ENCODE results near the gene ENPP7. TPM values are rescaled to one million over a fixed set of nuclear protein-coding genes. Genes with fewer than 3 reads are reported as not detected.

ENPP7 gene
- total RNA-seq, 8 experiments from 2014 or later = 0.11 to 0.73 (median 0.22) TPM; not detected in 3

DNA sequence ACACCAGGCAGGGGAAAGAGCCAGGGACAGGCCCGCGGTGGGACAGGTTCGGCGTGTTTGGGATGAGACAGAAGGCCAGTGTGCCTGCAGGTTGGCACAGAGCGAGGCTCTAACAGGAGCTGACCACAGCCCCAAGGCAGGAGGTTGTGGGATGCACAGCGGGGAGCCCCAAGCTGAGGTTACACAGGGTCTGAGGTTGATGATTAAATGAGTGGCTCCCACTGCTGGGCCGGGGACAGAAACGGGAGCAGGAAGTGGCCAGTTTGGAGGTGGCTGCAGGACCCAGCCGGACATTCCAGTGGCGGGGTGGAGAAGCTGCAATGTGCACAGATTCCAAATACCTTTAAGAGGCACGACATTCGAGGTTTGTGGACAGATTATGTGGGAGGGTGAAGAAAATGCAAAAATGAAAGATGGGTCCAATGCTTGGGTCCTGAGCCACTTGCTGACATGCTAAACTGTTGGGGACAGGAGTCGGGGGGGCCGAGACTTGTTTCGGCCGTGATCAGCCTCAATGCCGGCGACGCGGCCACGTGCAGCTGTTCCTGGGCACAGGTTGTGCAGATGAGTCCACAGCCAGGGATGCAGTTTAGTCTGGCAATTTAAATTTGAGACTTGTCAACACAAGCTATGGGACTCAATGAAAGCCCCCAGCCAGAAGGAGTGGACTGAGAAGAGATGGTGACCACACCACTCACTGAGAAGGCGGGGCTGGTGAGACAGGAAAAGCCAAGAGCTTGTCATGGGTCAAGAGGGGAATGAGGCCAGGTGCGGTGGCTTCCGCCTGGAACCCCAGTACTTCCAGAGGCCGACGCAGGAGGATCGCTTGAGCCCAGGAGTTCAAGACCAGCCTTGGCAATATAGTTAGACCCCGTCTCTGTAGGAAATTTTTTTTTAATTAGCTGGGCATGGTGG is 8.7 kb downstream of the ENPP7 start:
- ATAC-seq (replicated peaks in 6 of 8) = no peak
- in situ Hi-C loops (cut with MboI; ENCODE audit: low pct_unique_long_range_greater_than_20kb in 2 of 9, low sequenced_read_pairs in 9 of 9, unreplicated experiment in 9 of 9) = no loop called here
- no peak overlapping the region for H3K4me3 ChIP-seq
- no peak overlapping the region for H3K27ac ChIP-seq
- WGBS, 10 experiments = 10 to 100% (median 93%) methylated on average over 2 to 12 of the region's 28 CpGs; no CpG with 5 or more reads in 3 of the 10 experiments
- peaks cover 19 to 40% of the 10 kb centered on the region in 2 donors for H3K4me1 ChIP-seq (replicated peaks in 1 of 2)

DNA sequence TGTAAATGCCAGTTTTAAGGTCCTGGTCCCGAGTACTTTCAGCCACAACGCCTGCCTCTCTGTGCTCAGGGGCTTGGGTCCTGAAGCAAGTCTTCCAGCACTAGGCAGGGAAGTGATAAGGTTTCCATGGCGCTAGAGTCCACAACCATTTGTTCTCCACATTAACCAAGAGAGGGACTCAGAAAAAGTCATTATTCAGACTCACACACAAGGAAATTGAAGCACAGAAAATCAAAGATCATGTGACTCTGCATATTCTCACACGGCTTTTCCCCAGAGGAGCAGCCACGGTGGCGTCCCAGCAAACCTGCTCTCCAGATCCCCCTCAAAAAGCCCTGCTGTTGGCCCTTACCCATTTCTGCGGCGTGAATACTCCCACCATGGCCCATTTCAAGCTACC is 9.7 kb downstream of the ENPP7 start:
- Histone ChIP-seq H3K4me3 (no peak overlapping the region), H3K4me1 (replicated peaks in 1 of 2) (peaks cover 19 to 40% of the 10 kb centered on the region in 2 donors), H3K27ac (no peak overlapping the region)
- in situ Hi-C loops (cut with MboI; ENCODE audit: low pct_unique_long_range_greater_than_20kb in 2 of 9, low sequenced_read_pairs in 9 of 9, unreplicated experiment in 9 of 9) = no loop called here
- peak in 6 of 8 experiments; percentile 9 to 40 (median 25) for ATAC-seq (replicated peaks in 6 of 8)
- WGBS, 10 experiments = 3 to 60% (median 20%) methylated on average over 1 to 7 of the region's 8 CpGs; no CpG with 5 or more reads in 1 of the 10 experiments

DNA sequence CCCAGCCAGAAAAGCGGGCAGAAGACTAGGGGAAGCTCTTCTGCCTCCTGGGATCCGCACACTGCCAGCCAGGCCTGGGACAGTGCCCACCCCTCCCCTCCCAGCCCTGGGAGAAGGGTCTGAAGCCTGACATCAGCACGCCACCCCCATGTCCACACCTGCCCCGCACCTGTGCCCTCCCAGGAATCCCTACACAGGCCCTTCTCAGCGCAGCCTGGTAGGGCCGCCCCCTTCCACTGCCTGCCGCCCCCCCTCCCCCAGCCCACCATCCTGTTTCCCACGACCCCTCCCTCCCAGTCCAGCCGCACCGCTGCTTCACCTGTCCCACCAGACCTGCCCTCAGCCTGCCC is 10.6 kb downstream of the ENPP7 start:
- Histone ChIP-seq H3K27ac (no peak overlapping the region), H3K4me1 (replicated peaks in 1 of 2) (peaks cover 21 to 42% of the 10 kb centered on the region in 2 donors), H3K4me3 (peak overlapping the region; percentile 14 to 28 (median 24))
- peak in 3 of 8 experiments; percentile 1 to 7 (median 2) for ATAC-seq (replicated peaks in 6 of 8)
- in situ Hi-C loops (cut with MboI; ENCODE audit: low pct_unique_long_range_greater_than_20kb in 2 of 9, low sequenced_read_pairs in 9 of 9, unreplicated experiment in 9 of 9) = no loop called here
- 83% methylated on average over 2 of the region's 10 CpGs; no CpG with 5 or more reads in 9 of the 10 experiments for WGBS, 10 experiments

DNA sequence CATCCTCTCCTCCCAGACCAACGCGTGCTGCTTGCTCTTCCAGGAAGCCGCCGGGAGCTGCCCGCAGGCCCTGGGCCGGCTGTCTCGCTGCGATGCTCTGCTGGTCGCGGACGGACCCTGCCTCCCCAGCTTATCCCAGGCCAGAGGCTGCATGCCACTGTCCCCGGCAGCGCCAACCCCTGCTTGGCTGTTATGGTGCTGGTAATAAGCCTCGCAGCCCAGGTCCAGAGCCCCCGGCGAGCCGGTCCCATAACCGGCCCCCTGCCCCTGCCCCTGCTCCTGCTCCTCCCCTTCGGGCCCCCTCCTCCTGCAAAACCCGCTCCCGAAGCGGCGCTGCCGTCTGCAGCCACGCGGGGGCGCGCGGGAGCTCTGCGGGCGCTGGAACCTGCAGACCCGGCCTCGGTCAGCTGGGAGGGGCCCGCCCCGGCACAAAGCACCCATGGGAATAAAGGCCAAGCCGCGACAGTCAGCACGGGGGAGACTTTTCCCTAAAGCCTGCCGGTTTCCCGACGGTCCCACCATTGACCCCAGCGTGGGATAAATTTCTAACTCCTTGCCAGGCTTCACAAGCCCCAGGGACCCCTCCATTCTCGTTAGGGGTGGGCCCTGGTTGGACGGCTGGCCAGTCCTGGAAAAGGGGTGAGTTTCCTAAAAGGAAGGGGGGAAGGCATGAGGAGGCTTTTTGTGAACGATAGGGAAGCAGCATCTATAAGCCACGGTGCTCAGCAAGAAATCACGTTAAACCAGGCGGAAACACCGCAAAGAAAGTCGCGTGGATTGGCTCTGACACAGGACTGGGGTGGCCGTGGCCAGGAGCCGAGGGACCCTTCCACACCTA is 11.2 kb downstream of the ENPP7 start:
- in situ Hi-C loops (cut with MboI; ENCODE audit: low pct_unique_long_range_greater_than_20kb in 2 of 9, low sequenced_read_pairs in 9 of 9, unreplicated experiment in 9 of 9) = no loop called here
- H3K4me3 ChIP-seq = peak overlapping the region; percentile 14 to 28 (median 24)
- no peak overlapping the region for H3K27ac ChIP-seq
- ATAC-seq (replicated peaks in 6 of 8) = peak; percentile 64 to 84 (median 72)
- 6 to 80% (median 39%) methylated on average over 2 to 19 of the region's 53 CpGs; no CpG with 5 or more reads in 2 of the 10 experiments for WGBS, 10 experiments
- H3K4me1 ChIP-seq (replicated peaks in 1 of 2) = peaks cover 27 to 48% of the 10 kb centered on the region in 2 donors

DNA sequence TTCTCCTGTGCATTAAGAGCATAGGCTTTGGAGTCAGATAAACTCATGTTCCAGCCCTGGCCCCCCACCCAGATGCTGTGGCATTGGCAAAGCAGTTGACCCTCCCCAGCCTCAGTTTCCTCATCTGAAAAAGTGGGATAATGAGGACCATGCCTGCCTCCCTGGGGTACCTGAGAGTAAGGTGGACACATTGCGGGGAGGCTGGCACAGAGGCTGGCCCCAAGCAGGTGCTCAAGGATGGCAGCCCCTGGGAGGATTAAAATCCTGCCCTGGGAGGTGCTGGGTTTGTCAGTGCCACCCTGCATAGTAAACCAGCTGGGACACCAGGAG is 11.8 kb downstream of the ENPP7 start:
- H3K4me3 ChIP-seq = no peak overlapping the region
- 60 to 100% methylated on average over 1 of the region's 1 CpG; no CpG with 5 or more reads in 8 of the 10 experiments for WGBS, 10 experiments
- in situ Hi-C loops (cut with MboI; ENCODE audit: low pct_unique_long_range_greater_than_20kb in 2 of 9, low sequenced_read_pairs in 9 of 9, unreplicated experiment in 9 of 9) = no loop called here
- no peak overlapping the region for H3K27ac ChIP-seq
- H3K4me1 ChIP-seq (replicated peaks in 1 of 2) = peaks cover 32 to 54% of the 10 kb centered on the region in 2 donors
- ATAC-seq (replicated peaks in 6 of 8) = no peak

DNA sequence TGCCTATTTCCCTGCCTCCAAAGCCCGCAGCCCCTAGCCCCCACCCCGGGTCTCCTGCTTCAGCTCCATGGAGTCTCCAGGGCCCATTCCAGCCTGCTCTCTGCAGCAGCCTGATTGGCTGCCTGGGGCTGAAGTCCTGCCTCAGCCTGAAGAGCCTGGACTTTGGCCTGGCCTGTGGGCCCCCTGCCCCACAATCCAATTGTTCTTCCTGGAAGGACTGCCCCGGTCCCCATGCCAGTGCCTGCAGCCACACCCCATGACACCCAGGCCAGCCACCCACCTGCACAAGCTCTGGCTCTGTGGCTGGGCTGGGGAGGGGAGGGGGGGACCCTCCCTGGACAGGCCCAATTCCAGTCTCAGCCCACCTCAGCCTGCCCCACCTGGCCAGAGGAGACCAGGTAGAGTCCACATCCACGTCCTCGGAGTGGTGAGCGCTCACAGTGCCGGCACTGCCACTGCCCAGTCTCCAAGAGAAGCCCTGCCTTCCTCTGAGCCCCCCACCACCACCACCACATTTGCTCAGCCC is 12.3 kb downstream of the ENPP7 start:
- Histone ChIP-seq H3K4me1 (replicated peaks in 1 of 2) (peaks cover 32 to 59% of the 10 kb centered on the region in 2 donors), H3K27ac (no peak overlapping the region), H3K4me3 (no peak overlapping the region)
- ATAC-seq (replicated peaks in 6 of 8) = peak in 1 of 8 experiments; percentile 2
- in situ Hi-C loops (cut with MboI; ENCODE audit: low pct_unique_long_range_greater_than_20kb in 2 of 9, low sequenced_read_pairs in 9 of 9, unreplicated experiment in 9 of 9) = no loop called here
- 50 to 100% (median 92%) methylated on average over 1 to 3 of the region's 7 CpGs; no CpG with 5 or more reads in 7 of the 10 experiments for WGBS, 10 experiments

DNA sequence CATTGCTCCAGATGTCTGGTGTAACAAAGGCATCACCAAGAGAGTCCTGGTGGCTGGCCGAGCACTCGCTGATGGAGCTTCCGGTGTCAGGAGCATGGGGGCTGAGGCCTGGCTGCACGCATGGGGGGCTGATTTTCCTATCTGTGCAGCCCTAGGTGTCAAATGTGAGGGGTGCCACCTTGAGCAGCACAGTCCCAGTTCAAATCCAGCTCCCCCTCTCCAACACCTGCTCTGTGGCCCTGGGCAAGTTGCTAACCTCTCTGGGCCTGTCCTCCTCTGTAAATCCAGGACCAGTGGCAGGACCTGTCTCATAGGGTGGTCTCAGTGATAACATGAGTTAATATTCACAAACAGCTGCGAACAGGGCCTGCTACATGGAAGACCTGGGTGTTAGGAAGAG is 12.9 kb downstream of the ENPP7 start:
- in situ Hi-C loops (cut with MboI; ENCODE audit: low pct_unique_long_range_greater_than_20kb in 2 of 9, low sequenced_read_pairs in 9 of 9, unreplicated experiment in 9 of 9) = no loop called here
- ATAC-seq (replicated peaks in 6 of 8) = no peak
- no peak overlapping the region for H3K4me3 ChIP-seq
- H3K4me1 ChIP-seq (replicated peaks in 1 of 2) = peaks cover 34 to 59% of the 10 kb centered on the region in 2 donors
- WGBS, 10 experiments = 40 to 100% (median 80%) methylated on average over 1 to 2 of the region's 5 CpGs; no CpG with 5 or more reads in 5 of the 10 experiments
- no peak overlapping the region for H3K27ac ChIP-seq

DNA sequence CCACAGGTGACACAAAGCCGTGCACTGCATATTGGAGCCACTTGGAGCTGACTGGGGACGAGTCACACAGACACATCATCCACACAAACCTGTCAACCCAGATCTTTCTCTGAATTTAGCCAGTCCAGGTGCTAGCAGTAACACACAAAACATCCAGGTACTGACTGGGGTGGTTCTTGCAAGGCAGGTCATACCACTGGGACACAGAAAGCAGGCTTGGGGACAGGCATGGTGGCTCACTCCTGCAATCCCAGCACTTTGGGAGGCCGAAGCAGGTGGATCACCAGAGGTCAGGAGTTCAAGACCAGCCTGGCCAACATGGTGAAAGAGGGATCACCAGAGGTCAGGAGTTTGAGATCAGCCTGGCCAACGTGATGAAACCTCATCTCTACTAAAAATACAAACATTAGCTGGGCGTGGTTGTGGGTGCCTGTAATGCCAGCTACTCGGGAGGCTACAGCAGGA is 14.9 kb downstream of the ENPP7 start:
- no peak for ATAC-seq (replicated peaks in 6 of 8)
- H3K27ac ChIP-seq = no peak overlapping the region
- WGBS, 10 experiments = 0 to 100% (median 41%) methylated on average over 1 to 4 of the region's 6 CpGs; no CpG with 5 or more reads in 3 of the 10 experiments
- H3K4me3 ChIP-seq = no peak overlapping the region
- in situ Hi-C loops (cut with MboI; ENCODE audit: low pct_unique_long_range_greater_than_20kb in 2 of 9, low sequenced_read_pairs in 9 of 9, unreplicated experiment in 9 of 9) = no loop called here
- H3K4me1 ChIP-seq (replicated peaks in 1 of 2) = peaks cover 31 to 49% of the 10 kb centered on the region in 2 donors

DNA sequence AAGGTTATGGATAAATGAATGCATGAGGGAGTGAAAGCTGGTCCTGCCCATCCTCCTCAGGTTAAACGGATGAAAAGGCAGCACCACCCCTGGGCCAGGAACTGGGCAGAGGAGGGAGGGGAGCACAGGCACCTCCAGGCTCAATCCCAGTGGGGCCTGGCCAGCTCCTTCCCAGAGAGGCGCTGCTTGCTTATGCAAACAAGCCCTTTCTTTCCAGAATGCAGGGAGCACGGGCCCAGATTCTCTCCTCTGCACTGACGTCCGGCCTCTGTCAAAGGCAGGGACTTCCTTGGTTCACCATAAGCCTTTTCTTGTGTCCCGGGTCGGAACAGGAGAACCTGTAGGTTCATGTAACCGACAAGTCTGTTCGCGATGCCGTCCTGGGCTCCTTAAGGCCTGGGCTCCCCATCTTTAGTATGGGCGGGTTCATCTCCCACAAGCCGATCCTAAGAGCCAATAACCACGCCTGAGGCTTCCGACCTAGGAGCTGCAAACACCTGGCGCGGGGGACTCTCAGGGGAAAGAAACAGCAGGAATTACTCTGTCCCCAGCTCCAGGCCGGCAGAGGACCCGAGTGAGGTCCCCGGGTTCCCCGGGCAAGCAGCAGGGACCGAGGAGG is 16.3 kb downstream of the ENPP7 start:
- Histone ChIP-seq H3K4me1 (replicated peaks in 1 of 2) (peaks cover 25 to 37% of the 10 kb centered on the region in 2 donors), H3K27ac (peak overlapping the region; percentile 8 to 11), H3K4me3 (peak overlapping the region in 4 of 5 donors; percentile 26 to 38 (median 30))
- ATAC-seq (replicated peaks in 6 of 8) = peak in 7 of 8 experiments; percentile 6 to 31 (median 10)
- 0 to 30% (median 0%) methylated on average over 1 to 11 of the region's 22 CpGs; no CpG with 5 or more reads in 5 of the 10 experiments for WGBS, 10 experiments
- in situ Hi-C loops (cut with MboI; ENCODE audit: low pct_unique_long_range_greater_than_20kb in 2 of 9, low sequenced_read_pairs in 9 of 9, unreplicated experiment in 9 of 9) = no loop called here

DNA sequence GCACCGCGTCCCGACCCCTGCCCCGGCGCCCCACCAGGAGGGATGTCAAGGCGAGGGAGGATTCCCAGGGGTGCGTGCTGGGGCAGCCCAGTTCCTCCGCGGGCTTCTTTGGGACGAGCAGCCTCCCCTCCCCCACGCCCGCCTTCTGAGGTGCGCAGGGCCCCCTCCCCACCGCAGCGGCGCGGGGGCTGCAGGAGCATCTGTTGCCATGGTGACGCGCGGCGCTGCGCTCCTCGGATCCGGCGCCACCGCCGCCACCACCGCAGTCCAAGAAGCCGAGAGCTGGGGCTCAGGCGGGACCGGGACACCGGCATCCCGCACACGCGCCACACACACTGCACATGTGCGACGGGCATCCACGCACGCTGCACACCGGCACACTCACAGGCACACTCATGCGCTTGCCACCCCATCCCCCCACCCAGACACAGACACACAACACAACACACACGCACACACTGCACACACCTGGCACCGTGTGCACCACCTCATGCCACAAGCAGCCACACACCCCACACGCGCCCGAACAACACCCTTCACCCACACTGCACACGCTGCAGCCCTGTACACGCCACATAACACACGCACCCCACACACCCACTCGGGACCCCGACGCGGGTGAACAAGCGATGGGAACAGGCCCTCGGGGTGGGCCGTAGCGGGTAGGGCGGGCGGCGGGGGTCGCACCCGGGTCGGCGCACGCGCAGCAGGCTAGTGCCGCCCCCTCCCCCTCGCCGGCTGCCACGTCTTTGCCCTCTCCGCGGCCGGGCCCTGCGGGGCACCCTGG is 17.0 kb downstream of the ENPP7 start:
- WGBS, 10 experiments = 0% methylated on average over 3 to 5 of the region's 74 CpGs; no CpG with 5 or more reads in 7 of the 10 experiments
- peaks cover 19 to 30% of the 10 kb centered on the region in 2 donors for H3K4me1 ChIP-seq (replicated peaks in 1 of 2)
- peak in 5 of 8 experiments; percentile 66 to 81 (median 78) for ATAC-seq (replicated peaks in 6 of 8)
- H3K4me3 ChIP-seq = peak overlapping the region; percentile 26 to 38 (median 26)
- in situ Hi-C loops (cut with MboI; ENCODE audit: low pct_unique_long_range_greater_than_20kb in 2 of 9, low sequenced_read_pairs in 9 of 9, unreplicated experiment in 9 of 9) = no loop called here
- peak overlapping the region; percentile 8 to 11 for H3K27ac ChIP-seq

DNA sequence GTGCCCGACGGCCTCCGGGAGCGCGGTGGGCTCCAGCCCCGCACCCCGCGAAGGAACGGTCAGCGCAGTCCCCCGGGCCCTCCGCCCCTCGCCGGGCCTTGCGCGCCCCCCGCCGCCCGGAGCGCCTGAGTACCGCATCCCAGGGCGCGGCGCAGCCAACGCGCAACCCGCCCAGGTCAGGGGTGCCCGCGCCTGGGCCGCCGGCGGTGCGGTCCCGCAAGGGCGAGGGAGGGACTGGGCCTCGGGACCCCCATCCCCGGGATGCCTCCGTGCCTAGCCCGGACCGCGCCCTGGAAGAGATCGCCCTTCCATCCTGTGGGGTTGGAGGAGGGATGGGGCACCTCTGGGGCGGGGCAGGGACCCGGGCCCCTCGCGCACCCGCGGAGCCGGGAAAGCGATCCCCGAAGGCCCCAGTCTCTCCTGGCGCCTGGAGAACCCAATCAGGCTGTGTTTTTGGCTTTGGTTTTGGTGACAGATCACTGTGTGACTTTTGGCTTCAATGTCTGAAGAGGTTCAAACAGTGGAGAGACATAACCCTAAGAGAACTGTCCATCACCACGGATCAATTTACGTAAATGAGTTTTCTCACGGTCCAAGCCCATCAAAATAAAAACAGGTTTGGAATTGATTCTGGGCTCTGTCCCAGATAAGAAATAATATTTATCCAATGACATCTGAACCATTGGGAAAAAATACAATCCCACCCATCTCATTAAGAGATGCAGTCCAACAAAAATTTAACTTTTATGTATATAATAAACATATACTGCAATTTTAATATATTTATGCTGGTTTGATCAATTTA is 17.8 kb downstream of the ENPP7 start:
- Histone ChIP-seq H3K27ac (no peak overlapping the region), H3K4me1 (replicated peaks in 1 of 2) (peaks cover 19 to 24% of the 10 kb centered on the region in 2 donors), H3K4me3 (peak overlapping the region; percentile 26 to 38 (median 26))
- in situ Hi-C loops (cut with MboI; ENCODE audit: low pct_unique_long_range_greater_than_20kb in 2 of 9, low sequenced_read_pairs in 9 of 9, unreplicated experiment in 9 of 9) = no loop called here
- peak in 4 of 8 experiments; percentile 18 to 34 (median 26) for ATAC-seq (replicated peaks in 6 of 8)
- WGBS, 10 experiments = 12 to 39% (median 21%) methylated on average over 2 to 5 of the region's 55 CpGs; no CpG with 5 or more reads in 2 of the 10 experiments

Data from motor neuron (in vitro differentiated cells).